Osteoblast (primary cell): ENCODE measurements around the gene BBOX1. TPM values are rescaled to one million over a fixed set of nuclear protein-coding genes. Genes with fewer than 3 reads are reported as not detected.

Experiments used
- DNase-seq: peaks from one replicate; pipeline ENCODE4 v3.0.0; 2011; ENCODE audit warnings: low spot score, mixed read lengths; ENCODE audit not compliant: insufficient read length; ENCODE audit errors: missing footprints
- H2AFZ ChIP-seq: 2 replicates; pipeline ENCODE4 v1.6.0; 2011; ENCODE audit warnings: mild to moderate bottlenecking, low read length
- H3K27ac ChIP-seq: 2 replicates; pipeline ENCODE4 v1.5.1; 2011; ENCODE audit warnings: mild to moderate bottlenecking, low read depth, low read length, moderate library complexity
- H3K27me3 ChIP-seq: 2 replicates; pipeline ENCODE4 v1.6.0; 2012; ENCODE audit warnings: mild to moderate bottlenecking, control low read depth, inconsistent platforms, low read length, moderate library complexity; ENCODE audit not compliant: insufficient read depth
- H3K36me3 ChIP-seq: 2 replicates; pipeline ENCODE4 v1.5.1; 2011; ENCODE audit warnings: mild to moderate bottlenecking, low read length, control low read depth, moderate library complexity; ENCODE audit not compliant: insufficient read depth
- H3K4me1 ChIP-seq: 2 replicates; pipeline ENCODE4 v1.5.1; 2011; ENCODE audit warnings: mild to moderate bottlenecking, low read length, control low read depth, moderate library complexity; ENCODE audit not compliant: insufficient read depth
- H3K4me2 ChIP-seq: 2 replicates; pipeline ENCODE4 v1.6.0; 2011; ENCODE audit warnings: mild to moderate bottlenecking, low read length; ENCODE audit not compliant: insufficient read depth
- H3K4me3 ChIP-seq: fragments of 200-600 bp; sonication (generic); 3 replicates; pipeline ENCODE4 v1.5.1; 2012; ENCODE audit warnings: mild to moderate bottlenecking, low read length, inconsistent platforms; ENCODE audit not compliant: insufficient read depth
- H3K79me2 ChIP-seq: 2 replicates; pipeline ENCODE4 v1.6.0; 2012; ENCODE audit warnings: mild to moderate bottlenecking, low read length, control low read depth, inconsistent platforms; ENCODE audit not compliant: insufficient read depth
- H3K9me3 ChIP-seq: 2 replicates; pipeline ENCODE4 v1.5.1; 2011; ENCODE audit warnings: low read depth, low read length, control low read depth
- H4K20me1 ChIP-seq: 2 replicates; pipeline ENCODE4 v1.6.0; 2012; ENCODE audit warnings: mild to moderate bottlenecking, low read length, control low read depth; ENCODE audit not compliant: insufficient read depth
- total RNA-seq: library from RNA; depleted of rRNA; stranded (reverse); fragments of >200 nt; gene quantifications from 2 replicates; pipeline ENCODE4 v1.2.3, GENCODE V29; 2012
- TF ChIP-seq, protein P1 (sequence below): IDR thresholded peaks from 2 replicates; pipeline ENCODE4 v1.5.1; 2011; ENCODE audit warnings: mild to moderate bottlenecking, low read depth, low read length, moderate library complexity; ENCODE audit errors: extremely low read depth

The BBOX1 gene
- total RNA-seq, 1 donor = 0.36 TPM

- no peak for DNase-seq
- no peaks in the 10 kb centered on the region for H3K27me3 ChIP-seq
- no peak overlapping the region for H3K4me2 ChIP-seq
- no peaks in the 10 kb centered on the region for H3K9me3 ChIP-seq
- H3K4me1 ChIP-seq = no peaks in the 10 kb centered on the region
- H3K4me3 ChIP-seq = no peak overlapping the region
- no peak overlapping the region for H2AFZ ChIP-seq
- no peak overlapping the region for H3K27ac ChIP-seq
- no peaks in the 10 kb centered on the region for H3K36me3 ChIP-seq
- no peaks in the 10 kb centered on the region for H4K20me1 ChIP-seq
- H3K79me2 ChIP-seq = no peaks in the 10 kb centered on the region
- TF ChIP-seq, protein P1, sequence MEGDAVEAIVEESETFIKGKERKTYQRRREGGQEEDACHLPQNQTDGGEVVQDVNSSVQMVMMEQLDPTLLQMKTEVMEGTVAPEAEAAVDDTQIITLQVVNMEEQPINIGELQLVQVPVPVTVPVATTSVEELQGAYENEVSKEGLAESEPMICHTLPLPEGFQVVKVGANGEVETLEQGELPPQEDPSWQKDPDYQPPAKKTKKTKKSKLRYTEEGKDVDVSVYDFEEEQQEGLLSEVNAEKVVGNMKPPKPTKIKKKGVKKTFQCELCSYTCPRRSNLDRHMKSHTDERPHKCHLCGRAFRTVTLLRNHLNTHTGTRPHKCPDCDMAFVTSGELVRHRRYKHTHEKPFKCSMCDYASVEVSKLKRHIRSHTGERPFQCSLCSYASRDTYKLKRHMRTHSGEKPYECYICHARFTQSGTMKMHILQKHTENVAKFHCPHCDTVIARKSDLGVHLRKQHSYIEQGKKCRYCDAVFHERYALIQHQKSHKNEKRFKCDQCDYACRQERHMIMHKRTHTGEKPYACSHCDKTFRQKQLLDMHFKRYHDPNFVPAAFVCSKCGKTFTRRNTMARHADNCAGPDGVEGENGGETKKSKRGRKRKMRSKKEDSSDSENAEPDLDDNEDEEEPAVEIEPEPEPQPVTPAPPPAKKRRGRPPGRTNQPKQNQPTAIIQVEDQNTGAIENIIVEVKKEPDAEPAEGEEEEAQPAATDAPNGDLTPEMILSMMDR = no peak
Observed at GRCh38 chr11:27020751-27021150, 19.9 kb upstream of the BBOX1 start.

GRCh38 chr11:27022659-27023251 is 17.9 kb upstream of the BBOX1 start:
- H3K4me2 ChIP-seq = no peak overlapping the region
- no peaks in the 10 kb centered on the region for H3K36me3 ChIP-seq
- H3K27ac ChIP-seq = no peak overlapping the region
- H3K9me3 ChIP-seq = no peaks in the 10 kb centered on the region
- H4K20me1 ChIP-seq = no peaks in the 10 kb centered on the region
- no peak for DNase-seq
- H3K79me2 ChIP-seq = no peaks in the 10 kb centered on the region
- no peak overlapping the region for H2AFZ ChIP-seq
- no peaks in the 10 kb centered on the region for H3K27me3 ChIP-seq
- TF ChIP-seq, protein P1 = no peak
- no peaks in the 10 kb centered on the region for H3K4me1 ChIP-seq
- no peak overlapping the region for H3K4me3 ChIP-seq

DNA sequence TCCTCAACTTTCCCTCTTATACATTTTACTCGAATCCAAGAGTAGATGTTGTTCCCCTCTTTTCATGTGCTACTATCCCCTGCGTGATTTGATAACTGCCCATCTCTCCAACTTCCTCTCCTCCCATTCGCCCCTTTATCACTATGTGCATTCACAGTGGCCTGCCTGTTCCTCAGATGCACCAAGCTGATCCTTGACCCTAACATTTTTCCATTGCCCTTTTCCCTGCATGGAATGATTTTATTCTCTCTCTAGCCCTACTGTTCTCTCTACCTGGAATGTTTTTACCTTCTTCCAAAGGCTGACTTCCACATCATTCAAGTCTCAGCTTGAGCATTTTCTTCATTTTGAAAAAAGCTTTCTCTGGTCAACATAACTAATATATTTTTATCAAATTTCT is 15.8 kb upstream of the BBOX1 start:
- Histone ChIP-seq H3K27ac (no peak overlapping the region), H3K36me3 (no peaks in the 10 kb centered on the region), H4K20me1 (no peaks in the 10 kb centered on the region), H3K4me3 (no peak overlapping the region), H3K4me1 (peaks cover 4% of the 10 kb centered on the region), H2AFZ (no peak overlapping the region), H3K9me3 (no peaks in the 10 kb centered on the region), H3K79me2 (no peaks in the 10 kb centered on the region), H3K4me2 (no peak overlapping the region), H3K27me3 (no peaks in the 10 kb centered on the region)
- no peak for DNase-seq
- TF ChIP-seq, protein P1 = no peak

- Histone ChIP-seq H3K27me3 (no peaks in the 10 kb centered on the region), H3K79me2 (no peaks in the 10 kb centered on the region), H3K4me2 (no peak overlapping the region), H3K36me3 (no peaks in the 10 kb centered on the region), H3K4me1 (peaks cover 4% of the 10 kb centered on the region), H3K4me3 (no peak overlapping the region), H3K9me3 (no peaks in the 10 kb centered on the region), H4K20me1 (no peaks in the 10 kb centered on the region), H2AFZ (no peak overlapping the region), H3K27ac (no peak overlapping the region)
- TF ChIP-seq, protein P1 = no peak
- DNase-seq = no peak
Observed at GRCh38 chr11:27025312-27025955, 15.2 kb upstream of the BBOX1 start.
